SK-N-SH (cell line): ENCODE data around the gene NR6A1. TPM values are rescaled to one million over a fixed set of nuclear protein-coding genes. Genes with fewer than 3 reads are reported as not detected.

Experiments
- CTCF ChIA-PET: fragments of 300-600, 350-600 bp; formaldehyde crosslinking; extraction: SDS; loops from one replicate; lab custom pipeline; 2021; lab: Yijun Ruan, JAX
- POLR2A ChIA-PET: fragments of 350-600 bp; sonication (Branson Sonifier 250); formaldehyde crosslinking; extraction: SDS; loops from one replicate; lab custom pipeline; 2020; ENCODE audit warnings: antibody characterized with exemption, inconsistent platforms; lab: Yijun Ruan, JAX
- DNase-seq: peaks from one replicate; pipeline ENCODE4 v3.0.0; 2012
- H2AFZ ChIP-seq: fragments of 200-600 bp; sonication (generic); 2 replicates; pipeline ENCODE4 v1.8.1; 2016; ENCODE audit warnings: antibody characterized with exemption, mild to moderate bottlenecking, low read depth
- H3F3A ChIP-seq: fragments of 200-600 bp; sonication (generic); replicated peaks from 2 replicates; pipeline ENCODE3; 2016; ENCODE audit warnings: antibody characterized with exemption, mild to moderate bottlenecking; ENCODE audit not compliant: insufficient read depth
- H3K27ac ChIP-seq, 2 experiments: fragments of 200-500 bp in 1 of 2; fragments of 200-600 bp in 1 of 2; sonication (Bioruptor generic) in 1 of 2; sonication (generic), shearing (Covaris generic) in 1 of 2; 2 replicates each; pipeline versions ENCODE4 v1.5.1 to v1.6.1; 2014 to 2016; ENCODE audit warnings: low read depth in 2 of 2, inconsistent platforms in 1 of 2, low read length in 1 of 2, mild to moderate bottlenecking in 1 of 2, mixed read lengths in 1 of 2
- H3K27me3 ChIP-seq: fragments of 200-600 bp; sonication (generic), shearing (Covaris generic); 2 replicates; pipeline ENCODE4 v1.6.1; 2016; ENCODE audit warnings: mixed run types; ENCODE audit not compliant: insufficient read depth
- H3K36me3 ChIP-seq, 2 experiments: fragments of 200-500 bp in 1 of 2; fragments of 200-600 bp in 1 of 2; sonication (Bioruptor generic) in 1 of 2; sonication (generic) in 1 of 2; replicated peaks in 1 of 2; 2 replicates each; pipeline versions ENCODE3 to v1.5.1; 2014 to 2016; ENCODE audit warnings: low read length in 1 of 2, mild to moderate bottlenecking in 1 of 2; ENCODE audit not compliant: insufficient read depth in 2 of 2, control insufficient read depth in 1 of 2
- H3K4me1 ChIP-seq, 2 experiments: fragments of 200-500 bp in 1 of 2; fragments of 200-600 bp in 1 of 2; sonication (Bioruptor generic) in 1 of 2; sonication (generic), shearing (Covaris generic) in 1 of 2; 2 replicates each; pipeline versions ENCODE4 v1.5.1 to v1.6.1; 2014 to 2016; ENCODE audit warnings: low read depth in 1 of 2, low read length in 1 of 2, mixed run types in 1 of 2; ENCODE audit not compliant: insufficient read depth in 2 of 2, control insufficient read depth in 1 of 2
- H3K4me2 ChIP-seq: fragments of 200-600 bp; sonication (generic), shearing (Covaris generic); 2 replicates; pipeline ENCODE4 v1.6.1; 2017; ENCODE audit warnings: mixed run types
- H3K4me3 ChIP-seq, 2 experiments: fragments of 200-500 bp in 1 of 2; fragments of 200-600 bp in 1 of 2; sonication (Bioruptor generic) in 1 of 2; sonication (generic), shearing (Covaris generic) in 1 of 2; 2 replicates each; pipeline versions ENCODE4 v1.5.1 to v1.8.1; 2014 to 2016; ENCODE audit warnings: low read depth in 2 of 2, inconsistent platforms in 1 of 2, low read length in 1 of 2, mild to moderate bottlenecking in 1 of 2, mixed read lengths in 1 of 2, moderate library complexity in 1 of 2
- H3K79me2 ChIP-seq: fragments of 200-600 bp; sonication (generic); 2 replicates; pipeline ENCODE4 v1.8.1; 2017; ENCODE audit warnings: mild to moderate bottlenecking; ENCODE audit not compliant: insufficient read depth
- H3K9ac ChIP-seq: fragments of 200-600 bp; sonication (generic); 2 replicates; pipeline ENCODE4 v1.6.1; 2017; ENCODE audit warnings: mixed run types
- H3K9me2 ChIP-seq: fragments of 200-600 bp; sonication (generic); 2 replicates; pipeline ENCODE4 v1.6.1; 2017; ENCODE audit warnings: mixed run types
- H3K9me3 ChIP-seq: fragments of 200-600 bp; sonication (generic); 2 replicates; pipeline ENCODE4 v1.6.1; 2017; ENCODE audit warnings: mixed run types, mild to moderate bottlenecking, moderate library complexity
- H4K20me1 ChIP-seq: fragments of 200-600 bp; sonication (generic); 2 replicates; pipeline ENCODE4 v1.6.1; 2017; ENCODE audit warnings: mild to moderate bottlenecking, mixed run types; ENCODE audit not compliant: insufficient read depth
- EP300 ChIP-seq, 2 experiments: IDR thresholded peaks; 2 replicates each; pipeline versions ENCODE4 v1.4.0 to v1.6.1; 2012; ENCODE audit warnings: borderline replicate concordance in 1 of 2, low read depth in 1 of 2, low read length in 1 of 2
- EZH2phosphoT487 ChIP-seq: fragments of 200-600 bp; sonication (generic); IDR thresholded peaks from 2 replicates; pipeline ENCODE4 v1.6.1; 2017; ENCODE audit warnings: low read depth, mixed run types, mild to moderate bottlenecking, antibody characterized with exemption, moderate library complexity, borderline replicate concordance
- FOXJ3 ChIP-seq: sonication (generic); formaldehyde crosslinking; IDR thresholded peaks from 2 replicates; pipeline ENCODE4 v1.5.1; 2020; ENCODE audit warnings: mild to moderate bottlenecking, missing genetic modification reagents
- FOXM1 ChIP-seq: IDR thresholded peaks from 2 replicates; pipeline ENCODE4 v1.4.0; 2012; ENCODE audit warnings: low read depth, mild to moderate bottlenecking
- GATA2 ChIP-seq: sonication (generic); formaldehyde crosslinking; IDR thresholded peaks from 2 replicates; pipeline ENCODE4 v1.5.0; 2020; ENCODE audit warnings: mild to moderate bottlenecking, missing genetic modification reagents
- MEF2A ChIP-seq: IDR thresholded peaks from 2 replicates; pipeline ENCODE4 v1.4.0; 2012; ENCODE audit warnings: low read depth, borderline replicate concordance
- MXI1 ChIP-seq: IDR thresholded peaks from 2 replicates; pipeline ENCODE4 v1.6.1; 2012; ENCODE audit warnings: mild to moderate bottlenecking, low read depth, low read length, improper control_type of control experiment
- NFIC ChIP-seq: IDR thresholded peaks from 2 replicates; pipeline ENCODE4 v1.4.0; 2012; ENCODE audit warnings: borderline replicate concordance
- RAD21 ChIP-seq: IDR thresholded peaks from 2 replicates; pipeline ENCODE4 v1.6.1; 2012; ENCODE audit warnings: mild to moderate bottlenecking, low read length
- REST ChIP-seq: IDR thresholded peaks from 2 replicates; pipeline ENCODE4 v1.6.1; 2012; ENCODE audit warnings: mild to moderate bottlenecking, low read depth, low read length, moderate library complexity
- RFX5 ChIP-seq: IDR thresholded peaks from 2 replicates; pipeline ENCODE4 v1.6.1; 2012; ENCODE audit warnings: mild to moderate bottlenecking, improper control_type of control experiment, low read length
- SIN3A ChIP-seq: IDR thresholded peaks from 2 replicates; pipeline ENCODE4 v1.6.1; 2012; ENCODE audit warnings: low read depth, mild to moderate bottlenecking, low read length, moderate library complexity, borderline replicate concordance
- TAF1 ChIP-seq: IDR thresholded peaks from 2 replicates; pipeline ENCODE4 v1.6.1; 2012; ENCODE audit warnings: low read depth, mild to moderate bottlenecking, low read length, moderate library complexity, borderline replicate concordance
- TCF12 ChIP-seq: IDR thresholded peaks from 2 replicates; pipeline ENCODE4 v1.4.0; 2012
- TEAD4 ChIP-seq: IDR thresholded peaks from 2 replicates; pipeline ENCODE4 v1.4.0; 2012; ENCODE audit warnings: mild to moderate bottlenecking, borderline replicate concordance; ENCODE audit not compliant: insufficient read depth
- USF2 ChIP-seq: fragments of 150-350 bp; IDR thresholded peaks from 2 replicates; pipeline ENCODE4 v1.6.1; 2017; ENCODE audit warnings: antibody characterized with exemption, low read length, low read depth, borderline replicate concordance
- ZBTB33 ChIP-seq: IDR thresholded peaks from 2 replicates; pipeline ENCODE4 v1.4.0; 2012; ENCODE audit warnings: low read depth, borderline replicate concordance
- WGBS: methylation state at CpG from one replicate; pipeline ENCODE4 v1.1.6; 2017; ENCODE audit warnings: low lambda C conversion rate; 5-methylcytosine and 5-hydroxymethylcytosine counted together
- polyA plus RNA-seq, 3 experiments: library from polyadenylated mRNA; depleted of rRNA; stranded (reverse); fragments of >200 nt; gene quantifications; 2 replicates each; pipeline ENCODE4 v1.2.3, GENCODE V29; 2012

NR6A1 gene
- polyA plus RNA-seq, 1 of the 3 experiments (the other 2 are of a cell fraction): 1.2 TPM

GRCh38 chr9:124792257-124793014, 21.3 kb upstream of the NR6A1 start (continued):
- TF ChIP-seq GATA2 (no peak), RFX5 (no peak), USF2 (no peak), TAF1 (no peak), EP300 (IDR thresholded peaks at IDR 0.05; ENCODE audit: borderline replicate concordance in 1 of 2, low read depth in 1 of 2, low read length in 1 of 2) (no peak), NFIC (no peak)

- 73% methylated on average over 5 of the region's 5 CpGs for WGBS
- Histone ChIP-seq H3K4me2 (no peak overlapping the region), H3K9ac (no peak overlapping the region), H3K9me2 (no peaks in the 10 kb centered on the region), H3K27me3 (no peaks in the 10 kb centered on the region), H3K36me3 (no peaks in the 10 kb centered on the region), H3K9me3 (no peaks in the 10 kb centered on the region), H3K4me1 (peaks cover 0 to 4% of the 10 kb centered on the region in 2 experiments; a peak in 1 of 4 replicates), H3K79me2 (no peaks in the 10 kb centered on the region), H3F3A (no peaks in the 10 kb centered on the region), H3K4me3 (no peak overlapping the region), H3K27ac (no peak overlapping the region), H4K20me1 (no peaks in the 10 kb centered on the region), H2AFZ (no peak overlapping the region)
- POLR2A ChIA-PET: no interaction called here
- no peak for DNase-seq
- CTCF ChIA-PET: interaction anchor here (0.9 to 20.5 kb wide), 3 partner anchors 15 to 62 kb away, joined by 4 to 215 read pairs (median 29); partner anchors contain the start of genes OLFML2A and WDR38
- TF ChIP-seq ZBTB33: no peak
- no peak for TF ChIP-seq RAD21
- no peak for TF ChIP-seq FOXJ3
- TF ChIP-seq GATA2: no peak
- TF ChIP-seq FOXM1: no peak
- TF ChIP-seq SIN3A: no peak
- no peak for TF ChIP-seq REST
- no peak for TF ChIP-seq MEF2A
- no peak for TF ChIP-seq TEAD4
- no peak for TF ChIP-seq TAF1
- TF ChIP-seq TCF12: no peak
- TF ChIP-seq EZH2phosphoT487: no peak
- TF ChIP-seq MXI1: no peak
Observed at GRCh38 chr9:124790801-124791505, 19.8 kb upstream of the NR6A1 start.
